Ascending aorta (tissue), 2 donors: ENCODE data around the gene MYO3B. TPM values are rescaled to one million over a fixed set of nuclear protein-coding genes. Genes with fewer than 3 reads are reported as not detected.

Source experiments
- DNase-seq, 2 donors: peaks; one replicate each; pipeline ENCODE4 v3.0.0-alpha.2; 2019; ENCODE audit warnings: low spot score in 2 of 2
- H3K27ac ChIP-seq, 2 donors: fragments of 200-600 bp; sonication (generic); one replicate each; pipeline ENCODE4 v1.5.1; 2016 to 2017; ENCODE audit warnings: mild to moderate bottlenecking in 1 of 2
- H3K27me3 ChIP-seq: fragments of 200-600 bp; sonication (generic); one replicate; pipeline ENCODE4 v1.5.1; 2017
- H3K36me3 ChIP-seq, 2 donors: fragments of 200-600 bp; sonication (generic); one replicate each; pipeline ENCODE4 v1.5.1; 2016
- H3K4me1 ChIP-seq, 2 donors: fragments of 200-600 bp; sonication (generic); one replicate each; pipeline ENCODE4 v1.5.1; 2016 to 2017; ENCODE audit warnings: mild to moderate bottlenecking in 1 of 2
- H3K4me3 ChIP-seq, 2 donors: fragments of 200-600 bp; sonication (generic); one replicate each; pipeline ENCODE4 v1.5.1; 2016 to 2017; ENCODE audit warnings: mild to moderate bottlenecking in 1 of 2
- H3K9me3 ChIP-seq, 2 donors: fragments of 200-600 bp; sonication (generic); one replicate each; pipeline ENCODE4 v1.5.1; 2016
- intact Hi-C: fragments of 100-400 bp; cut with DNase I; formaldehyde crosslinking; loops from one replicate; pipeline ENCODE4 v1.15.1; 2023
- total RNA-seq: library from RNA; depleted of rRNA; stranded (reverse); fragments of >200 nt; gene quantifications from one replicate; pipeline ENCODE4 v1.1.0, GENCODE V29; 2016
- TF ChIP-seq, protein P1 (sequence below), 3 experiments: fragments of 200-600 bp in 2 of 3; fragments of 450-650 bp in 1 of 3; sonication (generic) in 2 of 3; IDR thresholded peaks; one replicate each; pipeline ENCODE4 v1.5.1; 2016 to 2019; ENCODE audit warnings: antibody characterized with exemption in 3 of 3, mild to moderate bottlenecking in 1 of 3, moderate library complexity in 1 of 3

The MYO3B gene
- total RNA-seq, 1 donor from 2014 or later = not detected

DNA sequence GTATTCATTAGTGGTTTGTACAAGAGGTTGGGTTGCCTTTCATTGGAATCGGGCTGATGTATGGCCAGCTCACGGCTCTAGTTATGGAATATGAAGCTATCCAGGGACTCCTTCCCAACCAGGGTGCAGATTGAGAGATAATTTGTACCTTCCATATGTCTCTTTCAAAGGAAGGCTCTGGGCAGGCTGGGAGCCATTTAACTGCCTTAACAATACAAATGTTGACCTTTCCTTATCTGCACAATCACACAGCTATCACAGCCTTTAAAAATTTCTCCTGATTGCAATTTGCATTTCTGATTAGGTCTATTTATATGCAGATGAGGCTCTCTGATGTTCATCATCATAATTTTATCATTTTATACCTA lies 58.7 kb downstream of the MYO3B start:
- Histone ChIP-seq H3K4me1 (no peaks in the 10 kb centered on the region), H3K27me3 (no peaks in the 10 kb centered on the region), H3K27ac (no peak overlapping the region), H3K9me3 (no peaks in the 10 kb centered on the region), H3K36me3 (no peaks in the 10 kb centered on the region), H3K4me3 (no peak overlapping the region)
- TF ChIP-seq, protein P1, sequence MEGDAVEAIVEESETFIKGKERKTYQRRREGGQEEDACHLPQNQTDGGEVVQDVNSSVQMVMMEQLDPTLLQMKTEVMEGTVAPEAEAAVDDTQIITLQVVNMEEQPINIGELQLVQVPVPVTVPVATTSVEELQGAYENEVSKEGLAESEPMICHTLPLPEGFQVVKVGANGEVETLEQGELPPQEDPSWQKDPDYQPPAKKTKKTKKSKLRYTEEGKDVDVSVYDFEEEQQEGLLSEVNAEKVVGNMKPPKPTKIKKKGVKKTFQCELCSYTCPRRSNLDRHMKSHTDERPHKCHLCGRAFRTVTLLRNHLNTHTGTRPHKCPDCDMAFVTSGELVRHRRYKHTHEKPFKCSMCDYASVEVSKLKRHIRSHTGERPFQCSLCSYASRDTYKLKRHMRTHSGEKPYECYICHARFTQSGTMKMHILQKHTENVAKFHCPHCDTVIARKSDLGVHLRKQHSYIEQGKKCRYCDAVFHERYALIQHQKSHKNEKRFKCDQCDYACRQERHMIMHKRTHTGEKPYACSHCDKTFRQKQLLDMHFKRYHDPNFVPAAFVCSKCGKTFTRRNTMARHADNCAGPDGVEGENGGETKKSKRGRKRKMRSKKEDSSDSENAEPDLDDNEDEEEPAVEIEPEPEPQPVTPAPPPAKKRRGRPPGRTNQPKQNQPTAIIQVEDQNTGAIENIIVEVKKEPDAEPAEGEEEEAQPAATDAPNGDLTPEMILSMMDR (IDR thresholded peaks at IDR 0.05) = no peak
- intact Hi-C loops = no loop called here
- no peak for DNase-seq

DNA sequence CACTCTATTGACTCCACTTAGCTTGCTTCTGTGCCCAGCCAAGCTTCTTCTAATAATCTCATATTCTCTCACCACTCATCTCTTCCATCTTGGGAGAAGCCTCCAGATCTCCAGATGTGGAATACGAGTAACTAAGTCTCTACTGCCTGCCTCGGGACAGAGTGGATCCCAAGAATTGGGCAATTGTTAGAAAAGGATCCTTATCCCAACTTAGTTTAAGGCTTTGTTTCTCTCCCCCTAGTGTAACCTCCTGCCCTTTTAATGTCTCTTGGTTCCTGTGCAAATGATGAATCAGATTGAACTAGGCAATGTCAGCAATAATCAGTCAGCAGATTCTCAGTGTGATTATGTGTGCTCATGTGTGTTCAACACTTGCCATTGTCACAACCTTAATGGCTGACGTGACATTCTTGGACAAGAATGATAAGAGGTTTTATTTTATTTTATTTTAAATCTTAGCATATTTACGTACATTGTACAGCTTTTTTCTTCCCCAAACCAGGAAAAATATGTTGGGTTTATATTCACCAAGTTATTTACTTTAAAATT lies 59.7 kb downstream of the MYO3B start:
- intact Hi-C loops = no loop called here
- H3K4me1 ChIP-seq = no peaks in the 10 kb centered on the region
- no peaks in the 10 kb centered on the region for H3K36me3 ChIP-seq
- no peaks in the 10 kb centered on the region for H3K9me3 ChIP-seq
- no peak overlapping the region for H3K4me3 ChIP-seq
- no peak overlapping the region for H3K27ac ChIP-seq
- H3K27me3 ChIP-seq = no peaks in the 10 kb centered on the region
- DNase-seq = no peak
- TF ChIP-seq, protein P1 (IDR thresholded peaks at IDR 0.05) = no peak

DNA sequence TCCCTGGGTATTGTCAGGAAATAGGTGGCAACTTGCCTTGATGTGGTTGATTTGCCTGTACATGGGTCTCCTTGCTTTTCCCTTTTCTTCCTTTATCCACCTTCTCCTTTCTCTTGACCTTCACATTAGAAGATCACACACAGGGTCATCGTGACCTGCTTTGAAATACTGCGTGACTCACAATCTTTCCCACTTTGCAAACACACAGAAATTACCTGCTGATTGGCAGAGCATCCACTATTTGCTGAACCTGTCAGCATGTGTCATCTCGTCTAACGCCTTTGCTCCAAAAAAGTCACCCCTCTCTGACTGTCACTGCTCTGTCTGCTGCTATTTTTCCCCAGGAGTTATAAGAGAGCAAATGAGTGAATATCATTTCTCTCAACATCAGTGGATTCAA lies 60.8 kb downstream of the MYO3B start:
- intact Hi-C loops = no loop called here
- no peak overlapping the region for H3K27ac ChIP-seq
- H3K4me3 ChIP-seq = no peak overlapping the region
- TF ChIP-seq, protein P1 (IDR thresholded peaks at IDR 0.05) = no peak
- no peaks in the 10 kb centered on the region for H3K4me1 ChIP-seq
- H3K36me3 ChIP-seq = no peaks in the 10 kb centered on the region
- no peak for DNase-seq
- H3K9me3 ChIP-seq = no peaks in the 10 kb centered on the region
- H3K27me3 ChIP-seq = no peaks in the 10 kb centered on the region

DNA sequence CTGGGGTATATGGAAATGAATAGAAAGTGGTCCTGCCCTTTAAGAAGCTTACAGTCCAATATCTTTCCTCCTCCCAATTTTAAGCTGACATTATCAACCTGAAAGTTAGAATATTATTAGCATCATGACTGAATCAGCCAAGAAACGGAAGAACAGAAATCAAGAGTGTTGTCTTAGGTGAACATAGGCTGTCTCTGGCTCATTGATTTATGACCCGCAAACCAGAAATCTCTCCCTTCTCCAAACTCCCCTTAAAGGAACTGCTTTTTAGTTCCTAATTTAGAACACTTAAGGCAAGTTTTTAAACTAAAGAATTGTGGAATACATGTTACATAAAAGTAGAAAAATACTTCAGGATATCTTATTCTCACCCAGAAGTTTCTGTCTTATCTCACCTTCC lies 62.7 kb downstream of the MYO3B start:
- intact Hi-C loops = no loop called here
- DNase-seq = no peak
- no peaks in the 10 kb centered on the region for H3K27me3 ChIP-seq
- H3K9me3 ChIP-seq = no peaks in the 10 kb centered on the region
- no peaks in the 10 kb centered on the region for H3K36me3 ChIP-seq
- H3K4me3 ChIP-seq = no peak overlapping the region
- H3K27ac ChIP-seq = no peak overlapping the region
- H3K4me1 ChIP-seq = no peaks in the 10 kb centered on the region
- TF ChIP-seq, protein P1 (IDR thresholded peaks at IDR 0.05) = no peak

DNA sequence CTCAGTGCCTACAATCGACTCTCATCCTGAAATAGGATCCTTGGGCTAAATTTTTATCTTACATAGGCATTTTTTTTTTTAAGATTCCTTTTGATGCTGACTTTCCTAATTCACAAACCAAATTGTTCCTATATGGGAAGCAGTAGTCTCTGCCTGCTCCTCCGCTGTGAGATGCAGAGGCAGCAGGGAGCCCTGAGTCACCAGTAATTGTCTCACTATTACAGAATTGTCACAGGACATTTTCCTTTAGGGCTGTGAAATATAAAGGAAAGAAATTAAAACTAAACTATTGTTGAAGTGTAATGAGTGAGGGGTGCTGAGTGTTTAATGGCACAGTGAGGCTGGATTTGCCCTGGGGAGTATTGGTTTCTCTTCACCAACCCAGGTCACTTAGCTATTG lies 63.8 kb downstream of the MYO3B start:
- no peaks in the 10 kb centered on the region for H3K27me3 ChIP-seq
- H3K36me3 ChIP-seq = no peaks in the 10 kb centered on the region
- no peak overlapping the region for H3K27ac ChIP-seq
- no peaks in the 10 kb centered on the region for H3K4me1 ChIP-seq
- no peak for DNase-seq
- no peaks in the 10 kb centered on the region for H3K9me3 ChIP-seq
- H3K4me3 ChIP-seq = no peak overlapping the region
- intact Hi-C loops = no loop called here
- TF ChIP-seq, protein P1 (IDR thresholded peaks at IDR 0.05) = no peak
